GM19351 (cell line): ENCODE results near the gene SDK2.
A peak's percentile ranks its signal among the peaks of the same experiment; 100 is the strongest.

Experiments used
- ATAC-seq: cut with Tn5 transposase; IDR thresholded peaks from one replicate; pipeline ENCODE4 v1.9.1; 2021; ENCODE audit warnings: mild to moderate bottlenecking, moderate library complexity; ENCODE audit not compliant: unreplicated experiment

SDK2 gene

GRCh38 chr17:73566905-73567782 is 77.1 kb downstream of the SDK2 start:
- no peak for ATAC-seq

- no peak for ATAC-seq
Measured at GRCh38 chr17:73564843-73565242, 79.4 kb downstream of the SDK2 start.

DNA sequence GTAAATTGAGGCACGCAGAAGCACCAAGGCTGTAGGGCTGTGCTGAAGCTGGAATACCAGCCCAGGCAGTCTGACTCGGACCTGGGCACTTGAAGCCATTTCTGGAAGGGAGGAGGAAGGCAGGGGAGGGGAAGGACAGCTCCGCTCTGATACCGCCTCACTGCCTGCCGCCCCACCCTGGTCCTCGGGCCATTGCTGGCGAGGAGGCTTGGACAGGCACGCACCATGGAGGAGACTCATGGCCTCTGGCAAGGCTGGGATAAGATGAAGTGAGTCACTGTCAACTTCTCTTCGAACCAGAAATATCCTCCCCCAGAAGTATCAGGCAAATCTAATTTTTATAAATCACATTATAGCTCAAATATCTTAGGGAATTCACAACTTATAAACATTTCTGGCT is 81.3 kb downstream of the SDK2 start:
- no peak for ATAC-seq

DNA sequence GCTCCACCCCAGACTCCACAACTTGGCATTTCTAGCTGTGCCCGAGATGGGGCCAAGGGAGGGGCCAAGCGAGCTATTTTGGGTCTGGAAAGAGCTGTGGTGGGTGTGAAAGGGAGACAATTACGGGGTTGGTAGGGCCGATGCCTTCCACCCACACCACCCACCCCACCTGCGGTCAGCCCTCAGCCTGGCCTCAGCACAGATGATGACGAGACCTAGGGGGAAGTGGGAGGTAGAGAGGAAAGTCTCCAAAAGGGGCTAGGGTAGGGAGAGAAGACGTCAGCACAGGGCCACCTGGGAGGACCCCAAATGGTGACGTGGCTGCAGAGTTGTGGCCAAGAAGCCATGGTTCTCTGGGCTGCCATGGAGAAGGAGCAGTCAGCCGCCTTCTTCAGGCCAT is 83.1 kb downstream of the SDK2 start:
- ATAC-seq = no peak

GRCh38 chr17:73560661-73561060 is 83.6 kb downstream of the SDK2 start:
- ATAC-seq = no peak

DNA sequence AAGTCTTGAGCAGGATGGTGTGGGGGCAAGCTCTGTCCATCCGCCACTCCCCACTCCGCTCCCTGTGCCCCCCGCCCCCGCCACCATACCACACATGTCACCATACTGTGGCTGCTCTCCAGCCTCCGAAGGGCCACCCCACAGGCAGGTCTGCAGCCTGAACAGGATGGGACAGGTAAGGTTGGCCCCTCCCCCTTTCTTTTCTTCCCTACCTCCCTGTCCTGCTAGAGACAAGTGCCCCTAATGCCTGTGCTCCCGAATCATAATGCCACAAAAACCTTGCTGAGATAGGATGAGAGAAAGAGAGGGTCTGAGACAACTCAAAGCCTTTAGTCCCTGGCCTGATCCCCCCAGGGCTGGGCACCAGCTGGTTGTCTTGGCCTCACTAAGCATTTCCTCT is 84.7 kb downstream of the SDK2 start:
- ATAC-seq = no peak

DNA sequence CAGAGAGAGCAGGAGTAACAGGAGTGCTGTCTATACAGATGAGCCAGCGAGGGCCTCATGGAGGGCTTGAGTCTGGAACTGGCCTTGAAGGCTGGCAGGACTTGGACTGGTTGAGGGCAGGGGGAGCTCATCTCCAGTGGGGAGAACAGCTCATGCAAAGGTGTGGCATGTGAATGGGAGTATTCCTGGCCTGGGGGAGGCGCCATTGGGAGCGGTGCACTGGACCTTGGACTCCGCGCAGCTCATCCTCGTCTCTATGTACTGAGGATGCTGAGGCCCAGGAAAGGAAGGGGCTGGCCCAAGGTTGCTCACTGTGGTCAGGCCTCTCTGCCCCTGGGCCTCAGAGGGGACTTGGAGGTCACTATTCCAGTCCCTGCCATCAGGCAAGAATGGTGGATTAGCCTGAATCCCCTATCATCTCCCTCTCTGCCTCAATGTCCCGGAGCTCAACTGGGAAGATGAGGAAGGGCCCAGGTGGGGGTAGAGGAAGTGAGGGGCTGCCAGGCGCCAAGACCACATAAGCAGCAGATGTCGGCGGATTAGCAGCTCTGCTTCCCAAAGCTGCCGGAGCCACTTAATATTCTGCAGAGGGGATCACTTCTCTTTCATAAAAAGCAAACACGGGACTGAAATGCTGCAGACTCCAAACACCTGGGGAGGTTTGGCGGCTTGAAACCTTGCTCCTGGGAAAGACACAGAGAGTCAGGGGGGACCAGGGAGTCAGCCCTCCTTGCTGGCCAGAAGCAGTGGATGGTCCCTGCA is 88.9 kb downstream of the SDK2 start:
- ATAC-seq = no peak

DNA sequence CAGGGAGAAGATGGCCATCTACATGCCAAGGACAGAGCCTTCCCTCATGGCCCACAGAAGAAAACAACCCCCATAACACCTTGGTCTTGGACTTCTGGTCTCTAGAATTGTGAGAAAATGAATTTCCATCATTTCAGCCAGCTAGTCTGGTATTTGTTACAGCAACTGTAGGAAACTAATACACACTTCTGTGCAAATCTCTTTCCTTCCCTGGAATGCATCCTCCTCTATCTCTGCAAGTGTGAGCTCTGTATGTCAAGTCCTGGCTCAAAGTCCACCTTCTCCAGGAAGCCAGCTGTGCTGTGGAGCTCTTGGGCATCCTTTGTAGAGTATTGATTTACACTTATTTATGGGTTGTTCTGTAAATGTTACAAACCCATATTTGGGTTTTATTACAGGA is 89.7 kb downstream of the SDK2 start:
- no peak for ATAC-seq

DNA sequence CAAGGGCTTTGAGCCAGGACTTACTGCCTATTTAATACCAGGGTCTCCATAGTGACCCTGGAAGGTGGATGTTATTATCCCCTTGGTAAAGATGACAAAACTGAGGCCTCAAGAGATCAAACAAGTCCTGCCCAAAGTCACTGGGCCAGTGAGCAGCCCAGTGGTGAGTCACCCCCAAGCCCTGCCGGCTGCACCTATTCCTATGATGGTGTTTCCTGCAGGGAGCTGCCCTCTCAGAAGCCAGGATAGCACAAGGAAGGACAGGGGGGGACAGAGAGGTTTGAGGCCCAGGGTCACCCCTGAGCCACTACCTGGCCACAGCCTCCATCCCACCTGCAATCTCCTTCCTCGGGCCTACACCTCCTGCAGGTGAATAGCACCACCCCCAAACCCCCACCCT is 90.9 kb downstream of the SDK2 start:
- ATAC-seq = no peak

DNA sequence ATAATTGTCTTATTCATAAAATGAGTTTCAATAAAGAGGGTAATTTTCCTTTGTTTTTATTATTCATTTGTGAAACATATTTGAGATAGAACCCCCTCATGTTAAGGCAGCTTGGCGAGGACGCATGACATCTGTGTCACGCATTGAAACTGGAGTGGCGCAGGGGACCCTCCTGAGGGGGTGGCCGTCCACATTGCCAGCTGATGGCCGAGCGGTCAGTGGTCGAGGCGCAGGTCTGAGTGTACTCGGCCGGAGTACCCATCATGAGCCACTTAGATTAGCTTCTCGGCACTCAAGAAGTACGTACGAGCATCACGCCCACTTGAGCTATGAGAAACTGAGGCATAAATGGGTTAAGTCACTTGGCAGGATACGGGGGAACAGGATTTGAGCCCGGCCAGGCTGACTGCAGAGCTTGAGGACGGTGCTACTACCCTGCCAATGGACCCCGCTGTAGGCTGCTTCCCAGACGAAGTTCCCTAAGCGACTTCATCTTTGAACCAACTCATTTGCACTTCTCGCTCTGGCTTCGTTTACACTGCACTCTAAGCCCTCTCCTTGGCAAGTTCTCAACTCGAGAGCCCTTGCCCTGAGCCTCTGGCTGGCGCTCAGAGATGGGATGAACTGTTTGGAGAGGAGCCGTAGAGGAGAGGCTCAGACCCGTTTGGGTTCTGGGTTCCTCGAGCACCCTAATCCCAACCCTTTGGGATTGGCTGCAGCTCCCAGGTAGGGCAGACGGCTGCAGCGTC is 91.8 kb downstream of the SDK2 start:
- no peak for ATAC-seq

GRCh38 chr17:73551759-73552158 is 92.5 kb downstream of the SDK2 start:
- no peak for ATAC-seq

DNA sequence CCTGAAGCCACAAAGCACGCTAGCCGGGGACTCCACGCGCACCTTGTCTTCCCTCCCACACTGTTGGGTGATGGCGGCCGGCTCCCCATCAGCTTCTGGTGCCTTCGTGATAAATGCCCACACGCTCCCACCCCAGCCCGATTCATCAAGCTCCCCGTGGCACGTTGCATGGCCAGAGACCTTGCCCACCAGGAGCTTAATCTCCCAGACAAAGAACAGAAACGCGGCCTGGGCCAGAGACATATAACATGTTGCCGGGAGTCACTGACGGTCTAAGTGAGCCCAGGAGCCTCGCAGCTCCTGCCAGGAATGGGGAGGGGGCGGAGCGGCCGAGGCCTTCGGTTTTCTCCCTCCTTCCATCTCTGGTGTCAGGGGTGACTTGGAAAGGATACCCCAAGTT is 93.1 kb downstream of the SDK2 start:
- no peak for ATAC-seq

- ATAC-seq = no peak
Measured at GRCh38 chr17:73550556-73550955, 93.7 kb downstream of the SDK2 start.

GRCh38 chr17:73549841-73550430 is 94.3 kb downstream of the SDK2 start:
- no peak for ATAC-seq

DNA sequence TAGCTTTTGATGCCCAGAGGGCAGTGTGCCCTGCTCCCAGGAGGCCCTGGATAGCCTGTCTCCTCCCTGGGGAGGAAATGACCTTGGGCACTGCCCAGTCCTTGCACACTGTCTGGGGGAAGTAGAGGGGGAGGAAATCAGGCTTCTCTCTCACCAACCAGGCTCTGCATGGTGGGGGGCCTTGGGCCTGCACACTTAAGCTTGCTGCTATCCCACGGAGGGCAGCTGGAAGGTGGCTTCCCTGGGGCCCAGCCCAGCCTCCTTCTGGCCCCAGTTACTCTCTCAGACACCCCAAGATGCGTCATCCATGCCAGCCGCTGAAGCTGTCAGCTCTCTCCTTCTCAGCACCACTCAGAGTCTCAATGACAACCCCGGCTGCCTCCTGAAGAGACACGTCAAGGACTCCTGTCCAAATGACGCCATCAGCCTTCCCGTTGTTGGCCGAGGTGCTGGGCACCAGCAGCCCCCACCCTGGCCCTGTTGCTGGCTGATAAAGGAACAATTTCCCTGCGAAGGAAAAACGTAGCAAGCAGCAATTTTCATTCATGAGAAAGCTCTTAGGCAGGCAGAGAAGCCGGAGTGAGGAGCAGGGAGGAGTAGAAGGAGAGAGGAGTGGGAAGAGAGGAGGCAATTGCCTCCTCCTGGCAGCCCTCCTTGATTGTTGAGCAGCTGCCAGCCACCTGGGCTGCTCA is 95.5 kb downstream of the SDK2 start:
- ATAC-seq = no peak

DNA sequence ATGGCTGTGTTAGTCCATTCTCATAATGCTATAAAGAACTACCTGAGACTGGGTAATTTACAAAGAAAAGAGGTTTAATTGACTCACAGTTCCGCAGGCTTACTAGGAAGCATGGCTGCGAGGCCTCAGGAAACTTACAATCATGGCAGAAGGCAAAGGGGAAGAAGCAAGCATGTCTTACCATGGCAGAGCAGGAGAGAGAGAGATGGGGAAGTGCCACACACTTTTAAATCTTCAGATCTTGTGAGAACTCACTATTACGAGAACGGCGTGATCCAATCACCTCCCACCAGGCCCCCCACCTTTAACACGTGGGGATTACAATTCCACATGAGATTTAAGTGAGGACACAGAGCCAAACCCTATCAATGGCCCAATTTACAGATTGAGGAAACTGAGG is 96.5 kb downstream of the SDK2 start:
- ATAC-seq = no peak

GRCh38 chr17:73546770-73547536 is 97.3 kb downstream of the SDK2 start:
- peak; percentile 64 for ATAC-seq

- no peak for ATAC-seq
Measured at GRCh38 chr17:73546114-73546513, 98.1 kb downstream of the SDK2 start.

- ATAC-seq = no peak
Measured at GRCh38 chr17:73545109-73546032, 98.9 kb downstream of the SDK2 start.
